ENCODE data around the gene IL10. TPM values are rescaled to one million over a fixed set of nuclear protein-coding genes. Genes with fewer than 3 reads are reported as not detected.

IL10 gene
- total RNA-seq, 1 donor = 5.0 TPM

DNA sequence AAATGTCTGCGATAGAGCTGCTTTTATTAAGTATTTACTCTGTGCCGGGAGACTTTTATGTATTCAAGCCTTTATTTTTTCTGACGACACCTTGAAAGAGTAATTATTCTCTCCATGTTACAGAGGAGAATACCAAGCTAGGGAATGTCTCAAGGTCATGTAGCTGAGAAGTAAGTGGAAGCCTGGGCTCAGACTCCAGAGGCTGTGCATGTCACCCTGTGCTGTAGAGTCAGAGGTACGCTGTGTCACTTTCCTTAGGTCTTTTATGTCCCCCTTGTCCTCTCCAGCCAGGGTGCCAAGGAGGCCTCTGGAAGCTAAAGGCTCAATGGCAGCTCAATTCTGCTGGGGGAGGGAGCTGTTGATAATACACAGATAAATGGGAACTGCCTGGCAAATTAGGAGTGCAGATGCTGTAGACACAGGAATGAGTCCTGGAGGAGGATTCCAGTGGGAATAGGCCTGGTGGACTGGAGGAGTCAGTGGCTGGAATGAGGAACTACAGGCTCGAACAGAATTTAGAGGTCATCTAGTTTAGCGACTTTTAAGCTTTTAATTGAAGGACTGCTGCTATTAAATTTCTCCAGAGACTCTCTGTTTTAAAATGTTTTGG, 11.0 kb downstream of the IL10 start:
- H3K4me1 ChIP-seq (ENCODE audit: insufficient read depth, low read length) = peaks cover 32% of the 10 kb centered on the region
- no peaks in the 10 kb centered on the region for H3K27me3 ChIP-seq (ENCODE audit: insufficient read depth, low read length)
- H3K4me3 ChIP-seq (ENCODE audit: low read length) = no peak overlapping the region
- H3K9me3 ChIP-seq (ENCODE audit: low read depth, low read length) = no peaks in the 10 kb centered on the region

DNA sequence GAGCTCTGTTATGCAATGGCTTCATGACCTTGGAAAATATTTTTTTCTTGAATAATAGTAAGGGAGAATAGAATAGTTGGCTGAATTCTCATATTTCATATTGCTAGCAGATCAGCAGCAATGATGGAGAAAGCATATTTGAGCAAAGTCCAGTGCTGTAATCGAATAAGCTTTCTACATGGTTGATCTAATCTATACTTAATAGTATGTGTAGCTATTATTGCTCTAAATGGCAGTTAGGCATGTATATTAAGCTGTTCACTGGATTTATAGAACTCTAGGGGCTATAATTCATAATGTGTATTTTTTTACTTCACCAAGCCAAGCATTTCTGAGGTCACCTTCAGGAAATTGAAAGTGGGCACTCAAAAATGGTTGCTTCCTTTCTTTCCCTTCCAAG, 11.7 kb downstream of the IL10 start:
- Histone ChIP-seq H3K27me3 (ENCODE audit: insufficient read depth, low read length) (no peaks in the 10 kb centered on the region), H3K4me1 (ENCODE audit: insufficient read depth, low read length) (peaks cover 25% of the 10 kb centered on the region), H3K9me3 (ENCODE audit: low read depth, low read length) (no peaks in the 10 kb centered on the region), H3K4me3 (ENCODE audit: low read length) (no peak overlapping the region)

DNA sequence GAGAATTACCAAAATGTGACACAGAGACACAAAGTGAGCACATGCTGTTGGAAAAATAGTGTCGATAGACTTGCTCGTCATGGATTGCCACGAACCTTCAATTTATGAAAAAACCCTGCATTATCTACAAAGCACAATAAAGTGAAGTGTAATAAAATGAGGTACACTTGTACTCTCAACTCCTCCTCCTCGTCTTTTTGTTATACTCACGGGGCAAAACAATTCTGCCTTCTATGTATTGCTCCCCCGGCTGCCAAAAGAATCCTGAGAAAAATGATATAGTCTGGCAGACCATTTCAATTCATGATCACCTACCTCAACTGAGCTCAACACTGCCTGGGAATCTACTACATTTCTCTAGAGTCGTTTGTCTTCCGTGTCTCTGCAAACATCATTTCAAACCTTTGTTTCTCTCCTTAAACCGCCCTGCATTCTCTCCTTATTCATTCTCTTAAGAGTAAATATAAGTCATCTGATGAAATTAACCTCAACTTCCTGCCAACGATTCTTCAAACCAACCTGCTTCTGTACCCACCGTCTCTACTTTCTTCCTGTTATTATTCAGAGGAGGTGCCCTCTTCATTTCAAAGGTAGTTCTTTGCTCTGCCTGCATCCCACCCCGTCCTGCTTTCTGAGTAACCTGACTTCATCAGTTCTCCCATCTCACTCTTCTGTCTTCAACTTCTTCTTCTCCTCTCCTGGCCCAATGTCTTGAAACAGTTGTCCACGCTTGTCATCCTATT, 14.6 kb downstream of the IL10 start:
- Histone ChIP-seq H3K27me3 (ENCODE audit: insufficient read depth, low read length) (no peaks in the 10 kb centered on the region), H3K4me1 (ENCODE audit: insufficient read depth, low read length) (peaks cover 30% of the 10 kb centered on the region), H3K4me3 (ENCODE audit: low read length) (no peak overlapping the region), H3K9me3 (ENCODE audit: low read depth, low read length) (no peaks in the 10 kb centered on the region)

GRCh38 chr1:206754011-206754410, 18.3 kb downstream of the IL10 start:
- Histone ChIP-seq H3K4me3 (ENCODE audit: low read length) (no peak overlapping the region), H3K9me3 (ENCODE audit: low read depth, low read length) (no peaks in the 10 kb centered on the region), H3K27me3 (ENCODE audit: insufficient read depth, low read length) (no peaks in the 10 kb centered on the region), H3K4me1 (ENCODE audit: insufficient read depth, low read length) (peaks cover 27% of the 10 kb centered on the region)

GRCh38 chr1:206753141-206753540, 19.2 kb downstream of the IL10 start:
- H3K4me1 ChIP-seq (ENCODE audit: insufficient read depth, low read length) = peaks cover 25% of the 10 kb centered on the region
- H3K9me3 ChIP-seq (ENCODE audit: low read depth, low read length) = no peaks in the 10 kb centered on the region
- no peaks in the 10 kb centered on the region for H3K27me3 ChIP-seq (ENCODE audit: insufficient read depth, low read length)
- H3K4me3 ChIP-seq (ENCODE audit: low read length) = no peak overlapping the region

DNA sequence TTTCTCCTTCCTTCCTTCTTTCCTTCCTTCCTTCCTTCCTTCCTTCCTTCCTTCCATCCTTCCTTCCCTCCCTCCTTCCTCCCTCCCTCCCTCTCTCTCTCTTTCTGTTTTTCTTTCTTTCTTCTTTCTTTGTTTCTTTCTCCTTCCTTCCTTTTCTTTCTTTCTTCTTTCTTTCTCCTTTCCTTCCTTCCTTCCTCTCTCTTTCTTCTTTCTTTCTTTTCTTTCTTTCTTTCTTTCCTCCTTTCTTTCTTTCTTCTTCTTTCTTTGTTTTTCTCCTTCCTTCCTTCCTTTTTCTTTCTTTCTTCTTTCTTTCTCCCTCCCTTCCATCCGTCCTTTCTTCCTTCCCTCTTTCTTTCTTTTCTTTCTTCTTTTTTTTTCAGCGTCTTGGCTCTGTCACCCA, 19.8 kb downstream of the IL10 start:
- no peaks in the 10 kb centered on the region for H3K9me3 ChIP-seq (ENCODE audit: low read depth, low read length)
- peaks cover 23% of the 10 kb centered on the region for H3K4me1 ChIP-seq (ENCODE audit: insufficient read depth, low read length)
- no peaks in the 10 kb centered on the region for H3K27me3 ChIP-seq (ENCODE audit: insufficient read depth, low read length)

GRCh38 chr1:206751891-206752290, 20.4 kb downstream of the IL10 start:
- no peaks in the 10 kb centered on the region for H3K27me3 ChIP-seq (ENCODE audit: insufficient read depth, low read length)
- peaks cover 21% of the 10 kb centered on the region for H3K4me1 ChIP-seq (ENCODE audit: insufficient read depth, low read length)
- H3K9me3 ChIP-seq (ENCODE audit: low read depth, low read length) = no peaks in the 10 kb centered on the region
- no peak overlapping the region for H3K4me3 ChIP-seq (ENCODE audit: low read length)

More for the DNA sequence above, 19.8 kb downstream of the IL10 start:
- H3K4me3 ChIP-seq (ENCODE audit: low read length) = no peak overlapping the region

GRCh38 chr1:206748348-206749030, 23.8 kb downstream of the IL10 start:
- Histone ChIP-seq H3K4me1 (ENCODE audit: insufficient read depth, low read length) (peaks cover 31% of the 10 kb centered on the region), H3K27me3 (ENCODE audit: insufficient read depth, low read length) (no peaks in the 10 kb centered on the region), H3K9me3 (ENCODE audit: low read depth, low read length) (no peaks in the 10 kb centered on the region), H3K4me3 (ENCODE audit: low read length) (no peak overlapping the region)

DNA sequence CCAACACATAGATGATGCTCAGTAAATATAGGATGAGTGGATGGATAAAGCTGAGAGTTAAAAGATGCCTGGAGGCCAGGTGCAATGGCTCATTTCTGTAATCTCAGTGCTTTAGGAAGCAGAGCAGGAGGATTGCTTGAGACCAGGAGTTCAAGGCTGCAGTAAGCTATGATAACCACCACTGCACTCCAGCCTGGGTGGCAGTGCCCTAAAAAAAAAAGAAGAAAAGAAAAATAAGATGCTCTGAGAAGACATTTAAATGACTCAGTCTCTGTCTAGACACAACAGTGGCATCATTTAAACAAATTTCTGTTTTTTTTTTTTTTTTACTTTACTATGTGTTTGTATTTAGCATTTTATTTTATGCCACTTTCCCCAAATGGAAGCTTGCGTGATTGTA, 27.0 kb downstream of the IL10 start:
- no peak overlapping the region for H3K4me3 ChIP-seq (ENCODE audit: low read length)
- no peaks in the 10 kb centered on the region for H3K9me3 ChIP-seq (ENCODE audit: low read depth, low read length)
- H3K4me1 ChIP-seq (ENCODE audit: insufficient read depth, low read length) = peaks cover 23% of the 10 kb centered on the region
- H3K27me3 ChIP-seq (ENCODE audit: insufficient read depth, low read length) = no peaks in the 10 kb centered on the region

GRCh38 chr1:206744683-206745082, 27.6 kb downstream of the IL10 start:
- H3K27me3 ChIP-seq (ENCODE audit: insufficient read depth, low read length) = no peaks in the 10 kb centered on the region
- no peaks in the 10 kb centered on the region for H3K9me3 ChIP-seq (ENCODE audit: low read depth, low read length)
- peaks cover 26% of the 10 kb centered on the region for H3K4me1 ChIP-seq (ENCODE audit: insufficient read depth, low read length)
- H3K4me3 ChIP-seq (ENCODE audit: low read length) = no peak overlapping the region

GRCh38 chr1:206742719-206743383, 29.4 kb downstream of the IL10 start:
- no peaks in the 10 kb centered on the region for H3K27me3 ChIP-seq (ENCODE audit: insufficient read depth, low read length)

GRCh38 chr1:206741142-206741701, 31.1 kb downstream of the IL10 start:
- H3K27me3 ChIP-seq (ENCODE audit: insufficient read depth, low read length) = no peaks in the 10 kb centered on the region
- no peak overlapping the region for H3K4me3 ChIP-seq (ENCODE audit: low read length)
- no peaks in the 10 kb centered on the region for H3K9me3 ChIP-seq (ENCODE audit: low read depth, low read length)
- H3K4me1 ChIP-seq (ENCODE audit: insufficient read depth, low read length) = peaks cover 49% of the 10 kb centered on the region

More at GRCh38 chr1:206742719-206743383, 29.4 kb downstream of the IL10 start:
- no peak overlapping the region for H3K4me3 ChIP-seq (ENCODE audit: low read length)
- H3K4me1 ChIP-seq (ENCODE audit: insufficient read depth, low read length) = peaks cover 34% of the 10 kb centered on the region
- no peaks in the 10 kb centered on the region for H3K9me3 ChIP-seq (ENCODE audit: low read depth, low read length)

GRCh38 chr1:206739411-206740076, 32.8 kb downstream of the IL10 start:
- Histone ChIP-seq H3K4me1 (ENCODE audit: insufficient read depth, low read length) (peaks cover 60% of the 10 kb centered on the region), H3K9me3 (ENCODE audit: low read depth, low read length) (no peaks in the 10 kb centered on the region), H3K4me3 (ENCODE audit: low read length) (no peak overlapping the region), H3K27me3 (ENCODE audit: insufficient read depth, low read length) (no peaks in the 10 kb centered on the region)
